K562 (cell line): Measurements from ENCODE around the gene TMEM214. TPM values are rescaled to one million over a fixed set of nuclear protein-coding genes. Genes with fewer than 3 reads are reported as not detected.

Experiments
- ATAC-seq: fragments of 200-7000 bp; cut with Tn5 transposase; 3 replicates; pipeline ENCODE4 v1.9.1; 2020; ENCODE audit warnings: moderate library complexity
- BruUV-seq: library from RNA; stranded (reverse); fragments of 400-500 nt; replicated peaks from 2 replicates; lab custom pipeline; 2021; lab: Mats Ljungman, UMichigan
- CTCF ChIA-PET: fragments of 300-600 bp; formaldehyde crosslinking; extraction: SDS; loops from one replicate; lab custom pipeline; 2021; ENCODE audit warnings: low intra/inter-chr PET ratio; lab: Yijun Ruan, JAX
- POLR2A ChIA-PET: fragments of 300-600, 350-650 bp; sonication (Branson Sonifier 250); formaldehyde crosslinking; extraction: SDS; loops from one replicate; lab custom pipeline; 2021; ENCODE audit warnings: antibody characterized with exemption, inconsistent platforms; lab: Yijun Ruan, JAX
- DNase-seq, 4 experiments: peaks; one replicate each; pipeline versions ENCODE4 v3.0.0 to v3.0.0-alpha.2; 2011 to 2018; ENCODE audit warnings: low spot score in 3 of 4, mixed read lengths in 3 of 4; ENCODE audit errors: extremely low read depth in 1 of 4
- FAIRE-seq: peaks from 2 replicates; lab custom pipeline; 2011; peaks lifted over from hg19 to GRCh38; lab: Jason Lieb, UNC
- H2AFZ ChIP-seq: 2 replicates; pipeline ENCODE4 v1.6.0; 2011; ENCODE audit warnings: low read depth, low read length, control low read depth, inconsistent platforms
- H3K27ac ChIP-seq: fragments of 200-600 bp; 3 replicates; pipeline ENCODE4 v1.8.0; 2011; ENCODE audit warnings: low read depth, mild to moderate bottlenecking, control low read depth, inconsistent platforms, low read length, moderate library complexity, mixed read lengths; ENCODE audit errors: extremely low read depth
- H3K27me3 ChIP-seq, 2 experiments: fragments of 300-600 bp in 1 of 2; 2 replicates in 1 of 2; 3 replicates in 1 of 2; pipeline versions ENCODE4 v1.6.0 to v1.8.0; 2011; ENCODE audit warnings: inconsistent platforms in 2 of 2, low read length in 2 of 2, mild to moderate bottlenecking in 1 of 2, mixed read lengths in 1 of 2, moderate library complexity in 1 of 2; ENCODE audit not compliant: control insufficient read depth in 2 of 2, insufficient read depth in 2 of 2
- H3K36me3 ChIP-seq: fragments of 300-600 bp; 3 replicates; pipeline ENCODE4 v1.8.0; 2011; ENCODE audit warnings: mild to moderate bottlenecking, low read length, inconsistent platforms; ENCODE audit not compliant: control insufficient read depth, insufficient read depth
- H3K4me1 ChIP-seq, 2 experiments: fragments of 200-600 bp in 1 of 2; replicated peaks in 1 of 2; 2 replicates in 1 of 2; 3 replicates in 1 of 2; pipeline versions ENCODE4 v1.5.1 to v1.8.0; 2011; ENCODE audit warnings: inconsistent platforms in 2 of 2, low read length in 2 of 2, mild to moderate bottlenecking in 1 of 2, mixed read lengths in 1 of 2, moderate library complexity in 1 of 2; ENCODE audit not compliant: control insufficient read depth in 2 of 2, insufficient read depth in 2 of 2
- H3K4me2 ChIP-seq: 2 replicates; pipeline ENCODE4 v1.6.1; 2011; ENCODE audit warnings: low read length, control low read depth, inconsistent platforms, mixed read lengths; ENCODE audit not compliant: insufficient read depth
- H3K4me3 ChIP-seq: fragments of 200-600 bp; sonication (generic), shearing (Covaris generic); 2 replicates; pipeline ENCODE4 v1.5.1; 2016; ENCODE audit warnings: control low read depth, inconsistent platforms
- H3K79me2 ChIP-seq: fragments of 200-600 bp; 3 replicates; pipeline ENCODE4 v1.8.0; 2011; ENCODE audit warnings: low read length, inconsistent platforms; ENCODE audit not compliant: control insufficient read depth, insufficient read depth
- H3K9ac ChIP-seq, 2 experiments: 2 replicates each; pipeline versions ENCODE4 v1.6.0 to v1.6.1; 2011; ENCODE audit warnings: low read depth in 2 of 2, low read length in 2 of 2, control low read depth in 1 of 2, inconsistent platforms in 1 of 2, mild to moderate bottlenecking in 1 of 2, mixed read lengths in 1 of 2; ENCODE audit not compliant: insufficient read depth in 1 of 2
- H3K9me1 ChIP-seq: one replicate; pipeline ENCODE4 v1.6.0; 2011; ENCODE audit warnings: inconsistent platforms, mild to moderate bottlenecking, low read length, moderate library complexity; ENCODE audit not compliant: control insufficient read depth, insufficient read depth
- H3K9me3 ChIP-seq: replicated peaks from 2 replicates; pipeline ENCODE4 v1.5.1; 2011; ENCODE audit warnings: low read depth, low read length, inconsistent platforms; ENCODE audit not compliant: control insufficient read depth, insufficient read depth
- H4K20me1 ChIP-seq: replicated peaks from 2 replicates; pipeline ENCODE4 v1.6.1; 2011; ENCODE audit warnings: low read length, inconsistent platforms, mixed read lengths; ENCODE audit not compliant: control insufficient read depth, insufficient read depth
- CBX8 ChIP-seq: fragments of 200-600 bp; sonication (generic); IDR thresholded peaks from 2 replicates; pipeline ENCODE4 v1.6.1; 2012; ENCODE audit warnings: borderline replicate concordance, mixed run types, low read depth, mild to moderate bottlenecking, moderate library complexity, mixed read lengths, low read length, control low read depth, inconsistent platforms; ENCODE audit not compliant: poor library complexity, severe bottlenecking; ENCODE audit errors: extremely low read depth
- CC2D1A ChIP-seq: fragments of 450-650 bp; IDR thresholded peaks from 2 replicates; pipeline ENCODE4 v1.6.1; 2017; ENCODE audit warnings: mild to moderate bottlenecking
- GTF2A2 ChIP-seq: IDR thresholded peaks from 2 replicates; pipeline ENCODE4 v1.6.1; 2016; ENCODE audit warnings: mild to moderate bottlenecking, missing genetic modification characterization, missing compliant biosample characterization
- NFRKB ChIP-seq: fragments of 450-650 bp; IDR thresholded peaks from 2 replicates; pipeline ENCODE4 v1.6.1; 2016; ENCODE audit warnings: low read depth
- NONO ChIP-seq, 2 experiments: fragments of 200-400 bp in 1 of 2; fragments of 450-650 bp in 1 of 2; formaldehyde crosslinking in 1 of 2; IDR thresholded peaks; 2 replicates each; pipeline ENCODE4 v1.6.1; 2017; ENCODE audit warnings: low read depth in 2 of 2, mild to moderate bottlenecking in 2 of 2, moderate library complexity in 2 of 2, low read length in 1 of 2
- SMARCB1 ChIP-seq: IDR thresholded peaks from 2 replicates; pipeline ENCODE4 v1.6.1; 2011; ENCODE audit warnings: improper control_type of control experiment, low read depth; ENCODE audit not compliant: insufficient read length
- SNIP1 ChIP-seq: fragments of 450-650 bp; IDR thresholded peaks from 2 replicates; pipeline ENCODE4 v1.7.1; 2017; ENCODE audit warnings: low read depth, mild to moderate bottlenecking
- SUPT5H ChIP-seq: fragments of 450-650 bp; IDR thresholded peaks from 2 replicates; pipeline ENCODE4 v1.6.1; 2016
- TAF7 ChIP-seq: fragments of 450-650 bp; IDR thresholded peaks from 2 replicates; pipeline ENCODE4 v1.6.1; 2016; ENCODE audit warnings: missing genetic modification characterization, missing compliant biosample characterization
- ZC3H8 ChIP-seq: fragments of 450-650 bp; IDR thresholded peaks from 2 replicates; pipeline ENCODE4 v1.6.1; 2017
- ZKSCAN8 ChIP-seq: fragments of 200-800 bp; sonication (Bioruptor generic); IDR thresholded peaks from 2 replicates; pipeline ENCODE4 v1.6.1; 2016; ENCODE audit warnings: missing genetic modification characterization, missing compliant biosample characterization
- WGBS: fragments of 100-300 bp; shearing (Covaris generic); methylation state at CpG from one replicate; pipeline ENCODE4 v1.1.6; 2016; ENCODE audit warnings: low coverage, mixed read lengths; ENCODE audit not compliant: insufficient coverage; ENCODE audit errors: missing lambda C conversion rate; 5-methylcytosine and 5-hydroxymethylcytosine counted together
- in situ Hi-C: fragments of 300-500 bp; cut with MboI; formaldehyde crosslinking; loops from 4 replicates; pipeline ENCODE4 v1.15.0; 2018; ENCODE audit warnings: inconsistent platforms, mixed read lengths
- intact Hi-C: fragments of 100-400 bp; cut with micrococcal nuclease; formaldehyde crosslinking; loops from 2 replicates; pipeline ENCODE4 v1.14.2; 2022
- polyA plus RNA-seq, 8 experiments: library from polyadenylated mRNA; depleted of rRNA in 4 of 8; stranded (reverse) in 5 of 8; unstranded in 3 of 8; fragments of >200 nt; fragmentation: Nextera tagmentation in 2 of 8; fragmentation: Illumina TruSeq in 1 of 8; extraction: Ambion mirVana in 2 of 8; extraction: Trizol in 1 of 8; gene quantifications; 2 replicates each; pipeline versions ENCODE4 v1.2.1 to v1.2.3, GENCODE V29; 2011 to 2014; ENCODE audit warnings: inconsistent platforms in 1 of 8, missing spikeins in 1 of 8
- total RNA-seq, 7 experiments: library from RNA; depleted of rRNA in 6 of 7; stranded (reverse); fragments of >200 nt in 6 of 7; fragmentation: Illumina TruSeq in 2 of 7; extraction: Trizol in 2 of 7; gene quantifications; 2 replicates each; pipeline versions ENCODE4 v1.2.1 to v1.2.3, GENCODE V29; 2011 to 2021; ENCODE audit warnings: low replicate concordance in 1 of 7
- TF ChIP-seq, protein P1 (sequence below), 2 experiments: IDR thresholded peaks; 2 replicates each; pipeline ENCODE4 v1.6.1; 2011; ENCODE audit warnings: borderline replicate concordance in 1 of 2, control low read depth in 1 of 2, low read depth in 1 of 2, low read length in 1 of 2, mild to moderate bottlenecking in 1 of 2, mixed read lengths in 1 of 2, moderate library complexity in 1 of 2; ENCODE audit not compliant: insufficient read depth in 1 of 2, insufficient read length in 1 of 2, poor library complexity in 1 of 2, severe bottlenecking in 1 of 2; ENCODE audit errors: extremely low read depth in 1 of 2
- TF ChIP-seq, protein P2 (sequence below): fragments of 250-450 bp; sonication (Bioruptor Pico); IDR thresholded peaks from 2 replicates; pipeline ENCODE4 v1.5.0; 2022; ENCODE audit warnings: mild to moderate bottlenecking

The TMEM214 gene
- total and polyA plus RNA-seq, 9 of the 15 experiments (the other 6 are each of a cell fraction or from before 2014, with no cell fraction given), result 11.4 to 81.4 (median 44.1) TPM

DNA sequence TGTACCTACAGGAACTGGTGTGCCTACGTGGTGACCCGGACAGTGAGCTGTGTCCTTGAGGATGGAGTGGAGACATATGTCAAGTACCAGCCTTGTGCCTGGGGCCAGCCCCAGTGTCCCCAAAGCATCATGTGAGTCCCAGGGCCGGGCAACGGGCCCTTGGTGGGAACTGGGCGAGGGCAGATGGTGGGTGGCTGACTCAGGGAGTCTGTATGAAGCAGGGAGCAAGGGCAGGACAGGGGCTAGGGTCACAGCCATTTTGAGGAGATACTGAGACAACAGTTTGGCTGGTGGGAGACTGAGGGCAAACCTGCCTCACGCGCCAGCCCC is 47.3 kb downstream of the TMEM214 start:
- ChIA-PET CTCF (no interaction called here), POLR2A (interaction anchor here (0.7 kb wide), 1 partner anchor 31 kb away, joined by 3 read pairs; no protein-coding TSS in a partner anchor)
- no peak overlapping the region; the same call in 2 of the 3 replicates for H3K27ac ChIP-seq
- peak overlapping the region; percentile 90 for H2AFZ ChIP-seq
- in situ Hi-C loops (no loop called here), intact Hi-C loops (loop anchor here (2.0 kb wide), 2 partner anchors 29 to 233 kb away; partner anchors contain the start of gene AGBL5)
- no peak for DNase-seq
- FAIRE-seq, result no peak
- peak overlapping the region in 1 of 2 experiments; percentile 77; a peak in 2 of 4 replicates for H3K9ac ChIP-seq
- no peaks in the 10 kb centered on the region for H4K20me1 ChIP-seq
- no peak overlapping the region for H3K4me2 ChIP-seq
- H3K4me3 ChIP-seq, result no peak overlapping the region
- BruUV-seq, result no TSS peak
- WGBS, result 97% methylated on average over 5 of the region's 7 CpGs
- peaks cover 4% of the 10 kb centered on the region for H3K9me1 ChIP-seq
- no peaks in the 10 kb centered on the region for H3K79me2 ChIP-seq
- H3K27me3 ChIP-seq, result no peaks in the 10 kb centered on the region
- H3K9me3 ChIP-seq, result no peaks in the 10 kb centered on the region
- peaks cover 61% of the 10 kb centered on the region in 2 experiments for H3K4me1 ChIP-seq
- TF ChIP-seq CBX8 (no peak), NONO (IDR thresholded peaks at IDR 0.05; ENCODE audit: low read depth in 2 of 2, low read length in 1 of 2) (no peak), SMARCB1 (no peak), ZKSCAN8 (CRISPR knock-in tag) (no peak), ZC3H8 (no peak), GTF2A2 (no peak), TAF7 (tag) (no peak), SUPT5H (no peak), CC2D1A (no peak), SNIP1 (no peak), NFRKB (no peak)
- TF ChIP-seq, protein P1, sequence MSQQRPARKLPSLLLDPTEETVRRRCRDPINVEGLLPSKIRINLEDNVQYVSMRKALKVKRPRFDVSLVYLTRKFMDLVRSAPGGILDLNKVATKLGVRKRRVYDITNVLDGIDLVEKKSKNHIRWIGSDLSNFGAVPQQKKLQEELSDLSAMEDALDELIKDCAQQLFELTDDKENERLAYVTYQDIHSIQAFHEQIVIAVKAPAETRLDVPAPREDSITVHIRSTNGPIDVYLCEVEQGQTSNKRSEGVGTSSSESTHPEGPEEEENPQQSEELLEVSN (IDR thresholded peaks at IDR 0.05; ENCODE audit: borderline replicate concordance in 1 of 2, extremely low read depth in 1 of 2, insufficient read depth in 1 of 2, insufficient read length in 1 of 2, low read depth in 1 of 2, low read length in 1 of 2, poor library complexity in 1 of 2, severe bottlenecking in 1 of 2), result no peak
- TF ChIP-seq, protein P2, sequence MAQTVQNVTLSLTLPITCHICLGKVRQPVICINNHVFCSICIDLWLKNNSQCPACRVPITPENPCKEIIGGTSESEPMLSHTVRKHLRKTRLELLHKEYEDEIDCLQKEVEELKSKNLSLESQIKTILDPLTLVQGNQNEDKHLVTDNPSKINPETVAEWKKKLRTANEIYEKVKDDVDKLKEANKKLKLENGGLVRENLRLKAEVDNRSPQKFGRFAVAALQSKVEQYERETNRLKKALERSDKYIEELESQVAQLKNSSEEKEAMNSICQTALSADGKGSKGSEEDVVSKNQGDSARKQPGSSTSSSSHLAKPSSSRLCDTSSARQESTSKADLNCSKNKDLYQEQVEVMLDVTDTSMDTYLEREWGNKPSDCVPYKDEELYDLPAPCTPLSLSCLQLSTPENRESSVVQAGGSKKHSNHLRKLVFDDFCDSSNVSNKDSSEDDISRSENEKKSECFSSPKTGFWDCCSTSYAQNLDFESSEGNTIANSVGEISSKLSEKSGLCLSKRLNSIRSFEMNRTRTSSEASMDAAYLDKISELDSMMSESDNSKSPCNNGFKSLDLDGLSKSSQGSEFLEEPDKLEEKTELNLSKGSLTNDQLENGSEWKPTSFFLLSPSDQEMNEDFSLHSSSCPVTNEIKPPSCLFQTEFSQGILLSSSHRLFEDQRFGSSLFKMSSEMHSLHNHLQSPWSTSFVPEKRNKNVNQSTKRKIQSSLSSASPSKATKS (CRISPR knock-in tag), result no peak
- ATAC-seq, result no peak
- no peaks in the 10 kb centered on the region for H3K36me3 ChIP-seq
